ENCODE data around the gene WDR7. TPM values are rescaled to one million over a fixed set of nuclear protein-coding genes. Genes with fewer than 3 reads are reported as not detected.
A peak's percentile ranks its signal among the peaks of the same experiment; 100 is the strongest.

WDR7 gene
- total and polyA plus RNA-seq, 4 donors, result 27.9 to 126 (median 33.8) TPM

GRCh38 chr18:56638232-56639103 is 12.7 kb upstream of the WDR7 start, which contains the start of gene TXNL1:
TXNL1 (minus strand) TSS chr18:56638592; CDS start chr18:56638440, 152 bp downstream.
- H3K4me3 ChIP-seq (ENCODE audit: low read depth, low read length), result peak within 1 kb of the TSS; percentile 96
- H3K27me3 ChIP-seq (ENCODE audit: control insufficient read depth, insufficient read depth, low read length), result no peaks in the 10 kb centered on the region
- H3K36me3 ChIP-seq (ENCODE audit: control insufficient read depth, insufficient read depth, low read length), result peaks cover 4% of the 10 kb centered on the region
- peak; percentile 95 to 100 (median 98) for DNase-seq (ENCODE audit: low read depth in 4 of 6, low spot score in 6 of 6)
- peak within 1 kb of the TSS; percentile 95 for H3K27ac ChIP-seq (ENCODE audit: low read depth, low read length)
- WGBS (ENCODE audit: insufficient coverage), result 0% methylated on average over 51 of the region's 64 CpGs
- no peaks in the 10 kb centered on the region for H3K4me1 ChIP-seq (ENCODE audit: control insufficient read depth, insufficient read depth, low read length)
- H3K9me3 ChIP-seq (ENCODE audit: control insufficient read depth, insufficient read depth, low read length), result no peaks in the 10 kb centered on the region

- 52% methylated on average over 5 of the region's 6 CpGs for WGBS (ENCODE audit: insufficient coverage)
- Histone ChIP-seq H3K9me3 (ENCODE audit: control insufficient read depth, insufficient read depth, low read length) (no peaks in the 10 kb centered on the region), H3K36me3 (ENCODE audit: control insufficient read depth, insufficient read depth, low read length) (peaks cover 4% of the 10 kb centered on the region), H3K4me3 (ENCODE audit: low read depth, low read length) (peak overlapping the region; percentile 96), H3K4me1 (ENCODE audit: control insufficient read depth, insufficient read depth, low read length) (no peaks in the 10 kb centered on the region), H3K27ac (ENCODE audit: low read depth, low read length) (peak overlapping the region; percentile 95), H3K27me3 (ENCODE audit: control insufficient read depth, insufficient read depth, low read length) (no peaks in the 10 kb centered on the region)
- no peak for DNase-seq (ENCODE audit: low read depth in 4 of 6, low spot score in 6 of 6)
Measured at GRCh38 chr18:56639104-56639381, 12.1 kb upstream of the WDR7 start.

DNA sequence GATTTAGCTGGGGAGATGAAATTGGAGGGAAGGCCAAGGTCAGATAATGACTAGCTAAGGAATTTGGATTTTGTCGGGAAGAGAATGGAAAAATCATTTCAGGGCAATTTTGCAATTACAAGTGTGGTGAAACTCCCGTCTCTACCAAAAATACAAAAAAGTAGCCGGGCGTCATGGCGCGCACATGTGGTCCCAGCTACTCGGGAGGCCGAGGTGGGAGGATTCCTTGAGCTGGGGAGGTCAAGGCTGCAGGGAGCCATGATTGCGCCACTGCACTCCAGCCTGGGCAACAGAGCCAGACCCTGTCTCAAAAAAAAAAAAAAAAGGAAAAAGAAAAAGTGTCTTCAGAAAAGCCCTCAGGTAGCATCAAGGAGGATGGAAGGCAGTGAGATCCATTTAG is 11.6 kb upstream of the WDR7 start:
- Histone ChIP-seq H3K4me1 (ENCODE audit: control insufficient read depth, insufficient read depth, low read length) (no peaks in the 10 kb centered on the region), H3K36me3 (ENCODE audit: control insufficient read depth, insufficient read depth, low read length) (peaks cover 4% of the 10 kb centered on the region), H3K27ac (ENCODE audit: low read depth, low read length) (no peak overlapping the region), H3K4me3 (ENCODE audit: low read depth, low read length) (no peak overlapping the region), H3K27me3 (ENCODE audit: control insufficient read depth, insufficient read depth, low read length) (no peaks in the 10 kb centered on the region), H3K9me3 (ENCODE audit: control insufficient read depth, insufficient read depth, low read length) (no peaks in the 10 kb centered on the region)
- no peak for DNase-seq (ENCODE audit: low read depth in 4 of 6, low spot score in 6 of 6)
- WGBS (ENCODE audit: insufficient coverage), result 100% methylated on average over 8 of the region's 9 CpGs

DNA sequence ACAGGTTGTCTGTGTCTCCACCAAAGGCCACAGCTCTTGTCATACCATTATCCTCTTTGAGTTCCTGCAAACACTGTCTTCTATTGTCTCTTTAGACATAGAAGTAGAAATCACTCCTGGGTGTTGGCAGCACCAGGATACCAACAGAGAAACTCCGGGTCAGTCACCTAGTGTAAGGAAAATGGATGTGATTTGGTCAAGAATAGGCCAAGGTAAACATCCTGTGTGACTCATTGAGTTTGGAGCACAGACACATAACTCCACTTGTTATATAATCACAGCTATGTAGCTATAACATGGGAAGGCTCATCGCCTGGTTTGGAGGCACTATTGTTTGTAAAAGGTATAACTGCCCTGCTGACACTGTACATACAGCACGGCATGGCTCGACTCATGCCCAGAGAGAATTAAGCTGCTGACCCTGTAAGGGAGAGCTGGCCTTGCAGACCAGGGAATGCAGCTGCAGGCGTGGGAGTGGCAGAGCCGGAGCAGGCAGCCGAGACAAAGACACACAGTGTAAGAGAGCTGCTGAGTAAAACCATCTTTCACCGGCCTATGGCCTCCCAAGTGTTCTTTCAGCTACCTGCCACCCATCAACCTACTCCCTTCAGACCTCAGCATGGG is 9.3 kb upstream of the WDR7 start:
- H3K9me3 ChIP-seq (ENCODE audit: control insufficient read depth, insufficient read depth, low read length), result no peaks in the 10 kb centered on the region
- no peaks in the 10 kb centered on the region for H3K36me3 ChIP-seq (ENCODE audit: control insufficient read depth, insufficient read depth, low read length)
- H3K4me3 ChIP-seq (ENCODE audit: low read depth, low read length), result no peak overlapping the region
- no peaks in the 10 kb centered on the region for H3K4me1 ChIP-seq (ENCODE audit: control insufficient read depth, insufficient read depth, low read length)
- WGBS (ENCODE audit: insufficient coverage), result 82% methylated on average over 6 of the region's 8 CpGs
- H3K27me3 ChIP-seq (ENCODE audit: control insufficient read depth, insufficient read depth, low read length), result no peaks in the 10 kb centered on the region
- no peak for DNase-seq (ENCODE audit: low read depth in 4 of 6, low spot score in 6 of 6)
- H3K27ac ChIP-seq (ENCODE audit: low read depth, low read length), result no peak overlapping the region

DNA sequence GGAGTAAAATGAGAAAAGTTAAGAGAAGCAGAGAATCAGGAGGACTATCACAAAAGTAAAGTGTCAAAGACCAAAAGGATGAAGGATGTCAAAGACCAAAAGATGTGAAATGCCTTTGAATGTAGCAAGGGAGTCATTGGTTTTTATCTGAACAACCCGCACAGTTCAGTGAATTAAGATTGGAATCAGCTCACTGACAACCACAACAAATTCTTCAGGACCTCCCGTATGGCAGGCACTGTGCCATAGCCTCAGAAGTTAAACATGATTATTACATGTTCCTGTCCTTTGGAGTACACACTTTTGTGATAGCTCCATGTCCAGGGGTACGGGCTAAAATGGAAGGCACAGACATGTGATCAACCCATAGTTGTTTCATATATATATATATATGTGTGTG is 7.8 kb upstream of the WDR7 start:
- Histone ChIP-seq H3K27me3 (ENCODE audit: control insufficient read depth, insufficient read depth, low read length) (no peaks in the 10 kb centered on the region), H3K27ac (ENCODE audit: low read depth, low read length) (no peak overlapping the region), H3K4me1 (ENCODE audit: control insufficient read depth, insufficient read depth, low read length) (no peaks in the 10 kb centered on the region), H3K9me3 (ENCODE audit: control insufficient read depth, insufficient read depth, low read length) (no peaks in the 10 kb centered on the region), H3K36me3 (ENCODE audit: control insufficient read depth, insufficient read depth, low read length) (no peaks in the 10 kb centered on the region), H3K4me3 (ENCODE audit: low read depth, low read length) (no peak overlapping the region)
- WGBS (ENCODE audit: insufficient coverage), result no CpG with 5 or more reads among the region's 3 CpGs
- no peak for DNase-seq (ENCODE audit: low read depth in 4 of 6, low spot score in 6 of 6)

DNA sequence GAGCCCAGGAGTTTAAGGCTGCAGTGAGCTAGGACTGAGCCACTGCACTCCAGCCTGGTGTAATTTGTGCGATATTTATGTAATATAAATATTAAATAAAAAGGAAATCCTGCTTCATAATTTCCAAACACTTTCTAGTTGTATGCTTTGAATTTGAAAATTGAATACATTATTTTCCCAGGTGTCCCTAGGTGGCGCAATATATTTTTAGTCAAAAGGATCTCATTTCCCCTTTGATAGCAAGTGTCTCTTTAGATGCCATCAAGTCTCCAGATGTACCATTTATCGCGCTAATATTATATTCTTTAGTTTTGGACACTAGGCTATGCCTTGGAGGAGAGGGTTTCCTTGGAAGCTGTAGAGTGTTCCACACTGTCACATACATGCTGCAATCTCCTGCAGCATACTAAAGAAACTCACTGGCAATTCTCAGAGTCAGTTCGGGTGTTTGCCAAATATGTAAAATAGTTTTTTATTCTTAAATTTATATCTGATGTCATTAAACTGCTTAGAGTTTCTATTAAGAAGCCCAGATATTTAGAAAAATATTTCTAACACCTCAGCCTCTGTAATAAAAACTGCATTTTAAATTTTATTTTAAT is 5.6 kb upstream of the WDR7 start:
- H3K4me1 ChIP-seq (ENCODE audit: control insufficient read depth, insufficient read depth, low read length), result no peaks in the 10 kb centered on the region
- no peaks in the 10 kb centered on the region for H3K36me3 ChIP-seq (ENCODE audit: control insufficient read depth, insufficient read depth, low read length)
- DNase-seq (ENCODE audit: low read depth in 4 of 6, low spot score in 6 of 6), result peak in 2 of 6 donors; percentile 30 to 58
- no peak overlapping the region for H3K27ac ChIP-seq (ENCODE audit: low read depth, low read length)
- no peak overlapping the region for H3K4me3 ChIP-seq (ENCODE audit: low read depth, low read length)
- no CpG with 5 or more reads among the region's 5 CpGs for WGBS (ENCODE audit: insufficient coverage)
- H3K9me3 ChIP-seq (ENCODE audit: control insufficient read depth, insufficient read depth, low read length), result no peaks in the 10 kb centered on the region
- H3K27me3 ChIP-seq (ENCODE audit: control insufficient read depth, insufficient read depth, low read length), result no peaks in the 10 kb centered on the region

DNA sequence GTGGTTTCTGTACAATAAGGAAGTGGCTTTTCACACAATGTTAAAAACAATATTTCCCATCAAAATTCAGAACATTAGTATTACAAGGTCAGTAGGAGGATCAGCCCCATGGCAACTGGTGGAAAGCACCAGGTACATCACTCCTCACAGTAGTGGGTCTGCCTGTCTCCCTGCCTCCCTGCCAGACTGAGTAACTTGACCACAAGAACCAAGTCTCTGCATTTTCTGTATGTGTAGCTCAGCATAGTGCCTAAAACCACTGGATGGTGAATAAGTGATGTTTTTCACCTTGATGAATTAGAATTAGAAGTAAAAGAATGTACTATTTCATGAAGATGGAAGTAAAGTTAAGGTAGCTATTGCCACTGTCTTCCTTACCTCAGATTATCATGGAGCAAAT is 4.1 kb upstream of the WDR7 start:
- DNase-seq (ENCODE audit: low read depth in 4 of 6, low spot score in 6 of 6), result no peak
- Histone ChIP-seq H3K4me1 (ENCODE audit: control insufficient read depth, insufficient read depth, low read length) (no peaks in the 10 kb centered on the region), H3K36me3 (ENCODE audit: control insufficient read depth, insufficient read depth, low read length) (no peaks in the 10 kb centered on the region), H3K27me3 (ENCODE audit: control insufficient read depth, insufficient read depth, low read length) (no peaks in the 10 kb centered on the region), H3K27ac (ENCODE audit: low read depth, low read length) (no peak overlapping the region), H3K4me3 (ENCODE audit: low read depth, low read length) (no peak overlapping the region), H3K9me3 (ENCODE audit: control insufficient read depth, insufficient read depth, low read length) (no peaks in the 10 kb centered on the region)

- 75% methylated on average over 1 of the region's 3 CpGs for WGBS (ENCODE audit: insufficient coverage)
- no peaks in the 10 kb centered on the region for H3K9me3 ChIP-seq (ENCODE audit: control insufficient read depth, insufficient read depth, low read length)
- H3K27me3 ChIP-seq (ENCODE audit: control insufficient read depth, insufficient read depth, low read length), result no peaks in the 10 kb centered on the region
- H3K27ac ChIP-seq (ENCODE audit: low read depth, low read length), result no peak overlapping the region
- H3K4me3 ChIP-seq (ENCODE audit: low read depth, low read length), result no peak overlapping the region
- DNase-seq (ENCODE audit: low read depth in 4 of 6, low spot score in 6 of 6), result no peak
- H3K4me1 ChIP-seq (ENCODE audit: control insufficient read depth, insufficient read depth, low read length), result no peaks in the 10 kb centered on the region
- no peaks in the 10 kb centered on the region for H3K36me3 ChIP-seq (ENCODE audit: control insufficient read depth, insufficient read depth, low read length)
Measured at GRCh38 chr18:56647951-56648893, 2.9 kb upstream of the WDR7 start.

GRCh38 chr18:56649996-56650395 is 1.2 kb upstream of the WDR7 start:
- DNase-seq (ENCODE audit: low read depth in 4 of 6, low spot score in 6 of 6), result no peak
- no peak overlapping the region for H3K4me3 ChIP-seq (ENCODE audit: low read depth, low read length)

More at GRCh38 chr18:56649996-56650395, 1.2 kb upstream of the WDR7 start:
- 91% methylated on average over 1 of the region's 1 CpG for WGBS (ENCODE audit: insufficient coverage)
- Histone ChIP-seq H3K4me1 (ENCODE audit: control insufficient read depth, insufficient read depth, low read length) (no peaks in the 10 kb centered on the region), H3K36me3 (ENCODE audit: control insufficient read depth, insufficient read depth, low read length) (no peaks in the 10 kb centered on the region), H3K27ac (ENCODE audit: low read depth, low read length) (no peak overlapping the region), H3K27me3 (ENCODE audit: control insufficient read depth, insufficient read depth, low read length) (no peaks in the 10 kb centered on the region), H3K9me3 (ENCODE audit: control insufficient read depth, insufficient read depth, low read length) (no peaks in the 10 kb centered on the region)
